ENCODE results near the gene GRIP1.

Gene GRIP1

GRCh38 chr12:66697404-66697803 is 18.5 kb upstream of the GRIP1 start:
- TF ChIP-seq ZBTB7A (IDR thresholded peaks at IDR 0.05; ENCODE audit: low read depth) = no peak
- TF ChIP-seq CEBPB (IDR thresholded peaks at IDR 0.05) = no peak
- no peak for TF ChIP-seq CREB1 (IDR thresholded peaks at IDR 0.05; ENCODE audit: low read depth)
- TF ChIP-seq FOXM1 (IDR thresholded peaks at IDR 0.05; ENCODE audit: borderline replicate concordance, low read depth) = no peak
- no peak for TF ChIP-seq MAX (IDR thresholded peaks at IDR 0.05)
- TF ChIP-seq USF1 (IDR thresholded peaks at IDR 0.05) = no peak
- TF ChIP-seq REST (IDR thresholded peaks at IDR 0.05; ENCODE audit: low read depth) = no peak
- no peak for TF ChIP-seq NFIC (IDR thresholded peaks at IDR 0.05)
- no peak for TF ChIP-seq YY1 (IDR thresholded peaks at IDR 0.05; ENCODE audit: low read depth)
- no peak for TF ChIP-seq EP300 (IDR thresholded peaks at IDR 0.05; ENCODE audit: borderline replicate concordance)
- TF ChIP-seq TCF12 (IDR thresholded peaks at IDR 0.05; ENCODE audit: low read depth) = no peak
- TF ChIP-seq RAD21 (IDR thresholded peaks at IDR 0.05; ENCODE audit: low read depth) = no peak
- TF ChIP-seq TAF1 (IDR thresholded peaks at IDR 0.05; ENCODE audit: low read depth) = no peak
- no peak for TF ChIP-seq EGR1 (IDR thresholded peaks at IDR 0.05)
- no peak for TF ChIP-seq TEAD4 (IDR thresholded peaks at IDR 0.05)

- TF ChIP-seq CEBPB (IDR thresholded peaks at IDR 0.05) (no peak), EGR1 (IDR thresholded peaks at IDR 0.05) (no peak), EP300 (IDR thresholded peaks at IDR 0.05; ENCODE audit: borderline replicate concordance) (no peak), ZBTB7A (IDR thresholded peaks at IDR 0.05; ENCODE audit: low read depth) (no peak), TAF1 (IDR thresholded peaks at IDR 0.05; ENCODE audit: low read depth) (no peak), CREB1 (IDR thresholded peaks at IDR 0.05; ENCODE audit: low read depth) (no peak), TEAD4 (IDR thresholded peaks at IDR 0.05) (no peak), MAX (IDR thresholded peaks at IDR 0.05) (no peak), NFIC (IDR thresholded peaks at IDR 0.05) (no peak), REST (IDR thresholded peaks at IDR 0.05; ENCODE audit: low read depth) (no peak), USF1 (IDR thresholded peaks at IDR 0.05) (no peak), FOXM1 (IDR thresholded peaks at IDR 0.05; ENCODE audit: borderline replicate concordance, low read depth) (no peak), RAD21 (IDR thresholded peaks at IDR 0.05; ENCODE audit: low read depth) (no peak), TCF12 (IDR thresholded peaks at IDR 0.05; ENCODE audit: low read depth) (no peak), YY1 (IDR thresholded peaks at IDR 0.05; ENCODE audit: low read depth) (no peak)
Observed at GRCh38 chr12:66694666-66695613, 16.1 kb upstream of the GRIP1 start.

GRCh38 chr12:66693901-66694513 is 15.1 kb upstream of the GRIP1 start:
- TF ChIP-seq USF1 (IDR thresholded peaks at IDR 0.05) (no peak), TEAD4 (IDR thresholded peaks at IDR 0.05) (no peak), MAX (IDR thresholded peaks at IDR 0.05) (no peak), YY1 (IDR thresholded peaks at IDR 0.05; ENCODE audit: low read depth) (no peak), EGR1 (IDR thresholded peaks at IDR 0.05) (no peak), TAF1 (IDR thresholded peaks at IDR 0.05; ENCODE audit: low read depth) (no peak), TCF12 (IDR thresholded peaks at IDR 0.05; ENCODE audit: low read depth) (no peak), EP300 (IDR thresholded peaks at IDR 0.05; ENCODE audit: borderline replicate concordance) (no peak), CREB1 (IDR thresholded peaks at IDR 0.05; ENCODE audit: low read depth) (no peak), CEBPB (IDR thresholded peaks at IDR 0.05) (no peak), NFIC (IDR thresholded peaks at IDR 0.05) (peak; percentile 46), RAD21 (IDR thresholded peaks at IDR 0.05; ENCODE audit: low read depth) (peak; percentile 65), ZBTB7A (IDR thresholded peaks at IDR 0.05; ENCODE audit: low read depth) (no peak)

GRCh38 chr12:66692986-66693385 is 14.1 kb upstream of the GRIP1 start:
- TF ChIP-seq CEBPB (IDR thresholded peaks at IDR 0.05) (no peak), RAD21 (IDR thresholded peaks at IDR 0.05; ENCODE audit: low read depth) (no peak), YY1 (IDR thresholded peaks at IDR 0.05; ENCODE audit: low read depth) (no peak), ZBTB7A (IDR thresholded peaks at IDR 0.05; ENCODE audit: low read depth) (no peak), TEAD4 (IDR thresholded peaks at IDR 0.05) (no peak), FOXM1 (IDR thresholded peaks at IDR 0.05; ENCODE audit: borderline replicate concordance, low read depth) (no peak), TCF12 (IDR thresholded peaks at IDR 0.05; ENCODE audit: low read depth) (no peak), USF1 (IDR thresholded peaks at IDR 0.05) (no peak), TAF1 (IDR thresholded peaks at IDR 0.05; ENCODE audit: low read depth) (no peak), EP300 (IDR thresholded peaks at IDR 0.05; ENCODE audit: borderline replicate concordance) (no peak)
